ENCODE data around the gene SCAMP5.

SCAMP5 gene

GRCh38 chr15:75001310-75001709 lies 5.9 kb downstream of the SCAMP5 start:
- Histone ChIP-seq H3K4me3 (ENCODE audit: low read length) (no peak overlapping the region), H3K9ac (ENCODE audit: low read length) (no peak overlapping the region), H3K9me3 (ENCODE audit: control insufficient read depth, low read depth, low read length) (no peaks in the 10 kb centered on the region), H3K27ac (ENCODE audit: low read length) (no peak overlapping the region), H3K36me3 (ENCODE audit: control insufficient read depth, low read depth, low read length) (no peaks in the 10 kb centered on the region), H3K27me3 (ENCODE audit: control insufficient read depth, insufficient read depth, low read length) (peaks cover 8% of the 10 kb centered on the region), H3K4me1 (ENCODE audit: control insufficient read depth, low read depth, low read length) (peaks cover 5% of the 10 kb centered on the region)

DNA sequence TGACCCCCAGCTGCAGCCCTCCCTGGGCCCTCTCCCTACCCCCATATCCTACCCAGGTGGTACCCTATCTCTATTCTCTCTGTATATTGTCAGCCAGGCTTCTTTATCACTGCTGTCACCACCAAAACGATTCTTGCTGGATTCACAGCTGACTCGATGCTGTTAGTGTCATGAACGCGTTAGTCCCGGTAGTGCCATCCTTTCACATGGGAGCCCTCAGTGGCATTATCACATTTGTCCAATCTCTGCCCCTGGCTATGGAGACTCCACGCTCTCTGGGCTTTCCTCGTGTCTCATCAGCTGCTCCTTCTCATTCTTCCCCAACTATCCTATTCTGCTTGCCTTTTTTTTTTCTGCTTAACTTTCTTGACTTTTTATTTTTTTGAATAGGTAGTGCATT lies 7.0 kb downstream of the SCAMP5 start:
- Histone ChIP-seq H3K9ac (ENCODE audit: low read length) (no peak overlapping the region), H3K36me3 (ENCODE audit: control insufficient read depth, low read depth, low read length) (peaks cover 2% of the 10 kb centered on the region), H3K27me3 (ENCODE audit: control insufficient read depth, insufficient read depth, low read length) (no peaks in the 10 kb centered on the region), H3K27ac (ENCODE audit: low read length) (no peak overlapping the region), H3K9me3 (ENCODE audit: control insufficient read depth, low read depth, low read length) (no peaks in the 10 kb centered on the region), H3K4me3 (ENCODE audit: low read length) (no peak overlapping the region), H3K4me1 (ENCODE audit: control insufficient read depth, low read depth, low read length) (no peaks in the 10 kb centered on the region)

DNA sequence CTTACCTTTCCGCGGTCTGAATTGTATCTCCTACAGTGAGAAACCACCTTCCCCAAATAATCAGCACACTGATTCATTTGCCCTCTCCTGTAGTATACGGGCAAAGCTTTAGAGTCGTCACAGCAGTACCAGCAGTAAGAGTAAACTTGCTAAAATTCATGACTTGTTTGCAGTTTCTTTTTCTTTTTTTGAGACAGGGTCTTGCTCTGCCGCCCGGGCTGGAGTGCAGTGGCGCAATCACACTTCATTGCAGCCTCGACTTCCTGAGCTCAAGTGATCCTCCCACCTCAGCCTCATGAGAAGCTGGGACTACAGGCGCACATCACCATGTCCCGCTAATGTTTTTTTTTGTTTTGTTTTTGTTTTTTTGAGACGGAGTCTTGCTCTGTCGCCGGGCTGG lies 11.9 kb downstream of the SCAMP5 start:
- no peak overlapping the region for H3K9ac ChIP-seq (ENCODE audit: low read length)
- H3K9me3 ChIP-seq (ENCODE audit: control insufficient read depth, low read depth, low read length) = no peaks in the 10 kb centered on the region
- H3K36me3 ChIP-seq (ENCODE audit: control insufficient read depth, low read depth, low read length) = peaks cover 7% of the 10 kb centered on the region
- no peak overlapping the region for H3K4me3 ChIP-seq (ENCODE audit: low read length)
- H3K4me1 ChIP-seq (ENCODE audit: control insufficient read depth, low read depth, low read length) = no peaks in the 10 kb centered on the region
- H3K27ac ChIP-seq (ENCODE audit: low read length) = no peak overlapping the region
- H3K27me3 ChIP-seq (ENCODE audit: control insufficient read depth, insufficient read depth, low read length) = no peaks in the 10 kb centered on the region

- Histone ChIP-seq H3K27me3 (ENCODE audit: control insufficient read depth, insufficient read depth, low read length) (no peaks in the 10 kb centered on the region), H3K27ac (ENCODE audit: low read length) (no peak overlapping the region), H3K9me3 (ENCODE audit: control insufficient read depth, low read depth, low read length) (no peaks in the 10 kb centered on the region), H3K4me3 (ENCODE audit: low read length) (no peak overlapping the region), H3K36me3 (ENCODE audit: control insufficient read depth, low read depth, low read length) (peaks cover 13% of the 10 kb centered on the region), H3K4me1 (ENCODE audit: control insufficient read depth, low read depth, low read length) (no peaks in the 10 kb centered on the region), H3K9ac (ENCODE audit: low read length) (no peak overlapping the region)
Observed at GRCh38 chr15:75008221-75008625, 12.9 kb downstream of the SCAMP5 start.

DNA sequence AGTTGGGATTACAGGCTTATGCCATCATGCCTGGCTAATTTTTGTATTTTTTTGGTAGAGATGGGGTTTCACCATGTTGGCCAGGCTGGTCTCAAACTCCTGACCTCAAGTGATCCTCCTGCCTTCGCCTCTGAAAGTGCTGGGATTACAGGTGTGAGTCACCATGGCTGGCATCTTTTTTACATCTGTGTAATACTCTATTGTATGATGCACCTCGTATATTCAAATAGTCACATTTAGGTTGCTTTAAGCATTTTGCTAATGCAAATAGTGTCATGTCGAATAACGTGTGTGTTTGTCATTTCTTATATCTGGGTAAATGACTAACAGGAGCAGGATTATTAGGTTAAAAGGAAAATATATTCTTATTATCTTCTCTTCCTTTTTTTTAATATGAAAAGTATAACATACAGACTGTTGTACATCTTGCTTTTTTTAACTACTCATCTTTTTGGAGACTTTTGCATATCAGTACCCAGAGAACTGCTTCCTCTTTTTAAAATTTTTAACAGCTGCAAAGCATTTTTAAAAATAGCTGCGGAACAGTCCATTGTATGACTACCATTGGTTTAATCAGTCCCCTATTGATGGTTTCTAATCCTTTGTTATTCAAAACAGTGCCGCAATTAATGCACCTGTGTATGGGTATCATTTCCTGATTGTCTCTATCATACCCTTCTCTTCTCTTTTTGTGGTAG lies 13.4 kb downstream of the SCAMP5 start:
- H3K4me3 ChIP-seq (ENCODE audit: low read length) = no peak overlapping the region
- no peaks in the 10 kb centered on the region for H3K4me1 ChIP-seq (ENCODE audit: control insufficient read depth, low read depth, low read length)
- H3K9me3 ChIP-seq (ENCODE audit: control insufficient read depth, low read depth, low read length) = no peaks in the 10 kb centered on the region
- H3K27me3 ChIP-seq (ENCODE audit: control insufficient read depth, insufficient read depth, low read length) = no peaks in the 10 kb centered on the region
- H3K9ac ChIP-seq (ENCODE audit: low read length) = no peak overlapping the region
- H3K27ac ChIP-seq (ENCODE audit: low read length) = no peak overlapping the region
- H3K36me3 ChIP-seq (ENCODE audit: control insufficient read depth, low read depth, low read length) = peaks cover 13% of the 10 kb centered on the region

GRCh38 chr15:75016431-75016830 lies 21.1 kb downstream of the SCAMP5 start:
- peaks cover 36% of the 10 kb centered on the region for H3K36me3 ChIP-seq (ENCODE audit: control insufficient read depth, low read depth, low read length)
- H3K4me1 ChIP-seq (ENCODE audit: control insufficient read depth, low read depth, low read length) = no peaks in the 10 kb centered on the region
- H3K4me3 ChIP-seq (ENCODE audit: low read length) = no peak overlapping the region
- H3K27ac ChIP-seq (ENCODE audit: low read length) = no peak overlapping the region
- no peaks in the 10 kb centered on the region for H3K27me3 ChIP-seq (ENCODE audit: control insufficient read depth, insufficient read depth, low read length)
- no peak overlapping the region for H3K9ac ChIP-seq (ENCODE audit: low read length)
- no peaks in the 10 kb centered on the region for H3K9me3 ChIP-seq (ENCODE audit: control insufficient read depth, low read depth, low read length)

- H3K4me1 ChIP-seq (ENCODE audit: control insufficient read depth, low read depth, low read length) = peaks cover 3% of the 10 kb centered on the region
- no peak overlapping the region for H3K27ac ChIP-seq (ENCODE audit: low read length)
- H3K9me3 ChIP-seq (ENCODE audit: control insufficient read depth, low read depth, low read length) = no peaks in the 10 kb centered on the region
- no peak overlapping the region for H3K9ac ChIP-seq (ENCODE audit: low read length)
- H3K27me3 ChIP-seq (ENCODE audit: control insufficient read depth, insufficient read depth, low read length) = no peaks in the 10 kb centered on the region
- peaks cover 20% of the 10 kb centered on the region for H3K36me3 ChIP-seq (ENCODE audit: control insufficient read depth, low read depth, low read length)
- H3K4me3 ChIP-seq (ENCODE audit: low read length) = no peak overlapping the region
Observed at GRCh38 chr15:75019916-75020315, 24.6 kb downstream of the SCAMP5 start.

- Histone ChIP-seq H3K4me3 (ENCODE audit: low read length) (no peak overlapping the region), H3K4me1 (ENCODE audit: control insufficient read depth, low read depth, low read length) (peaks cover 3% of the 10 kb centered on the region), H3K27ac (ENCODE audit: low read length) (no peak overlapping the region), H3K9me3 (ENCODE audit: control insufficient read depth, low read depth, low read length) (no peaks in the 10 kb centered on the region), H3K27me3 (ENCODE audit: control insufficient read depth, insufficient read depth, low read length) (no peaks in the 10 kb centered on the region), H3K9ac (ENCODE audit: low read length) (no peak overlapping the region), H3K36me3 (ENCODE audit: control insufficient read depth, low read depth, low read length) (peaks cover 24% of the 10 kb centered on the region)
Observed at GRCh38 chr15:75021341-75021740, 26.0 kb downstream of the SCAMP5 start.

GRCh38 chr15:75022783-75023180 lies 27.4 kb downstream of the SCAMP5 start:
- Histone ChIP-seq H3K27me3 (ENCODE audit: control insufficient read depth, insufficient read depth, low read length) (no peaks in the 10 kb centered on the region), H3K27ac (ENCODE audit: low read length) (no peak overlapping the region), H3K4me3 (ENCODE audit: low read length) (no peak overlapping the region), H3K36me3 (ENCODE audit: control insufficient read depth, low read depth, low read length) (peaks cover 20% of the 10 kb centered on the region), H3K9ac (ENCODE audit: low read length) (peak overlapping the region; percentile 98), H3K9me3 (ENCODE audit: control insufficient read depth, low read depth, low read length) (no peaks in the 10 kb centered on the region), H3K4me1 (ENCODE audit: control insufficient read depth, low read depth, low read length) (peaks cover 3% of the 10 kb centered on the region)

DNA sequence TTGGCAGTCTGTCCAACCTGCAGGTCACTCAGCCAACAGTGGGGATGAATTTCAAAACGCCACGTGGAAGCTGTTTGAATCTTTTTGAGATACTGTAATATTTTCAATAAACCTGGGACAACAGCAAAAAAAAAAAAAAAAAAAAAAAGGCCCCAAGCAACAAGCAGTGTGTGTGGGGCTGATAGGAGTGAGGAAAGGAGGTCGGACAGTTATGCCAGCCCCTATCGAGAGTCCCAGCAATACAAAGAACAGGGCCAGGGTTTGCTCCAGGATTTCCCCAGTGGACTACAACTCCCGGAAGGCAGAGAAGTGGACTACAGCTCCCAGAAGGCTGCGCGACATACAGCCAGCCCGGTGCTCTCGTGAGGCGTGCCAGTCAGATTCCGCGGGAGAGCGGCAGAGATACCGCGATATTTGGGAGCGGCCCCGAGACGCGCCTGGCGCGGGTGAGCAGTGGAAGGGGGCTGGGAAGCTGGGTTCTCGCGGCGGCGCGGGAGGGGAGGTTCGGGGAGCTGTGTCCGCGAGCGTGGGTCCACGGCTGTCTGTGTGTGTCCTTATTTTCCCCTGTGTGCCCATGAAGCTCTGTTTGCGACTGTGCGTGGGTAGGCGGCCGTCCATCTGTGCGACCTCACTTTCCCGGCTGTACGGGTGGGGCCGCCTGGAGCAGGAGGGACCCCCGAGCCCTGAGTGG lies 28.0 kb downstream of the SCAMP5 start, which contains the start of gene PPCDC:
Gene PPCDC, plus strand, starts transcription at position 410 of the 691 bp plus-strand sequence. CDS start 4,729 bp downstream, outside the sequence.
- peaks cover 15% of the 10 kb centered on the region for H3K36me3 ChIP-seq (ENCODE audit: control insufficient read depth, low read depth, low read length)
- H3K4me1 ChIP-seq (ENCODE audit: control insufficient read depth, low read depth, low read length) = peaks cover 3% of the 10 kb centered on the region
- no peaks in the 10 kb centered on the region for H3K27me3 ChIP-seq (ENCODE audit: control insufficient read depth, insufficient read depth, low read length)
- peak within 1 kb of the TSS; percentile 94 for H3K4me3 ChIP-seq (ENCODE audit: low read length)
- no peaks in the 10 kb centered on the region for H3K9me3 ChIP-seq (ENCODE audit: control insufficient read depth, low read depth, low read length)
- H3K27ac ChIP-seq (ENCODE audit: low read length) = peak within 1 kb of the TSS; percentile 97
- H3K9ac ChIP-seq (ENCODE audit: low read length) = peak within 1 kb of the TSS; percentile 98

GRCh38 chr15:75023872-75024636 lies 28.7 kb downstream of the SCAMP5 start:
- no peaks in the 10 kb centered on the region for H3K27me3 ChIP-seq (ENCODE audit: control insufficient read depth, insufficient read depth, low read length)
- peak overlapping the region; percentile 97 for H3K27ac ChIP-seq (ENCODE audit: low read length)
- peaks cover 3% of the 10 kb centered on the region for H3K4me1 ChIP-seq (ENCODE audit: control insufficient read depth, low read depth, low read length)
- H3K4me3 ChIP-seq (ENCODE audit: low read length) = peak overlapping the region; percentile 94
- peaks cover 10% of the 10 kb centered on the region for H3K36me3 ChIP-seq (ENCODE audit: control insufficient read depth, low read depth, low read length)
- no peaks in the 10 kb centered on the region for H3K9me3 ChIP-seq (ENCODE audit: control insufficient read depth, low read depth, low read length)
- peak overlapping the region; percentile 98 for H3K9ac ChIP-seq (ENCODE audit: low read length)
